ENCODE results near the gene ATG9B.
A peak's percentile ranks its signal among the peaks of the same experiment; 100 is the strongest.
"Not testable (repeated sequence)": the region's sequence is repeated elsewhere in the genome, so short reads cannot be mapped to it uniquely, and the experiment has no call there.

Gene ATG9B

DNA sequence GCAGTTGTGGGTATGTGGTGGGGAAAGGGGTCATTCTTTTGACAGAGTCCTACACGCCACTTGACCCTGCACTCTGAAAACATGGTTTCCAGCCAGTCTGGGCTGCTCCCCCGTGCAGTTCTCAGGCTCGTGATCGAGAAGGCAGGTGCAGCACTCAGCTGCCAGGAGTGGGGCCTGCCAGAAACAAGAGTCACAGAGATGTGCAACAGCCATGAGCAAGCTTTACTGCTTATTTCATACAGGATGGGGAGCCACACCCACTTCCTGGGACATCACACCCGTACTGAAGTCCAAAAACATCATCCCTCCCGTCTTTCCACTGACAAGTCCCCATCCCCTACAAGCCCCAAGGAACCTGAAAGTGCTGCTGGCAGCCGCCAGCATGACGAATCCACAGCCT lies 9.3 kb downstream of the ATG9B start:
- DNase-seq = no peak

DNA sequence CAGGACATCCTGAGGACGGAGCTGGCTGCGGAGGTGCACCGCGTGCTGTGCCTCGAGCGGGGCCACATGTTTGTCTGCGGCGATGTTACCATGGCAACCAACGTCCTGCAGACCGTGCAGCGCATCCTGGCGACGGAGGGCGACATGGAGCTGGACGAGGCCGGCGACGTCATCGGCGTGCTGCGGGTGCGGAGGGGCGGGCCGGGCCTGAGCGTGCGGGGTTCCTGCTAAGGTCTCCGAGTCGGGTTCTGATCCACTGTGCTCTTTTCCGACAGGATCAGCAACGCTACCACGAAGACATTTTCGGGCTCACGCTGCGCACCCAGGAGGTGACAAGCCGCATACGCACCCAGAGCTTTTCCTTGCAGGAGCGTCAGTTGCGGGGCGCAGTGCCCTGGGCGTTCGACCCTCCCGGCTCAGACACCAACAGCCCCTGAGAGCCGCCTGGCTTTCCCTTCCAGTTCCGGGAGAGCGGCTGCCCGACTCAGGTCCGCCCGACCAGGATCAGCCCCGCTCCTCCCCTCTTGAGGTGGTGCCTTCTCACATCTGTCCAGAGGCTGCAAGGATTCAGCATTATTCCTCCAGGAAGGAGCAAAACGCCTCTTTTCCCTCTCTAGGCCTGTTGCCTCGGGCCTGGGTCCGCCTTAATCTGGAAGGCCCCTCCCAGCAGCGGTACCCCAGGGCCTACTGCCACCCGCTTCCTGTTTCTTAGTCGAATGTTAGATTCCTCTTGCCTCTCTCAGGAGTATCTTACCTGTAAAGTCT lies 10.4 kb downstream of the ATG9B start:
- DNase-seq = peak; percentile 84

- no peak for DNase-seq
Measured at GRCh38 chr7:151013356-151013732, 10.9 kb downstream of the ATG9B start.

- peak; percentile 53 for DNase-seq
Measured at GRCh38 chr7:151012911-151013347, 11.4 kb downstream of the ATG9B start.

DNA sequence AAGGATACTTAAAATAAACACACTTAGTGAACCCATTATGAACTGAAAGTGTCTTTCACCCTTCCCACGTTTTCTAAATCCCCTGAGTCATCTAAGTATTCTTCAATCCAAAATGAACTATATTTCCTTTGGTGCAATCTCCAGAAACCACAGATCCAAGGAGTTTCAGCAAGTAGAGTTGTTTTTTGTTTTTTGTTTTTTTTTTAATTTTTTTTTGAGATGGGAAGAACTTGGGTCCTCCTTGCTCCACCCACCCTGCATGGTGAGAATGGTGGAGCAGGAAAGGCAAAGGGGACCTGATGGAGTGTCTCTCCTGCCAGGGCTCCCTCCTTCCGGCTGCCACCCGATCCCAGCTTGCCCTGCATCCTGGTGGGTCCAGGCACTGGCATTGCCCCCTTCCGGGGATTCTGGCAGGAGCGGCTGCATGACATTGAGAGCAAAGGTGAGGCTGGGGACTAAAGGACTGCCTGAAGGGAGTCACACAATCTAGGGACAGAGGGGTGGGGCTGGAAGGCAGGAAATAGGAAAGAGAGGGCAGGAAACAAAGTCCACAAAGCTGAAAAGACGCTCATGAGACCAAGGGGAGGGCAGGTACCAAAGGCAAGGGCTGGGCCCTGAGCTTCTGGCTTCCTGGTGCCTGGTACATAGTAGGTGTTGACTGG lies 12.1 kb downstream of the ATG9B start:
- DNase-seq = peak; percentile 17

- DNase-seq = not testable (repeated sequence)
Measured at GRCh38 chr7:151011616-151012015, 12.7 kb downstream of the ATG9B start.

- no peak for DNase-seq
Measured at GRCh38 chr7:151011097-151011409, 13.2 kb downstream of the ATG9B start.

- DNase-seq = peak; percentile 69
Measured at GRCh38 chr7:151010307-151011096, 13.8 kb downstream of the ATG9B start.

GRCh38 chr7:151010037-151010306 lies 14.3 kb downstream of the ATG9B start:
- DNase-seq = no peak

GRCh38 chr7:151009327-151010036 lies 14.8 kb downstream of the ATG9B start:
- DNase-seq = no peak

DNA sequence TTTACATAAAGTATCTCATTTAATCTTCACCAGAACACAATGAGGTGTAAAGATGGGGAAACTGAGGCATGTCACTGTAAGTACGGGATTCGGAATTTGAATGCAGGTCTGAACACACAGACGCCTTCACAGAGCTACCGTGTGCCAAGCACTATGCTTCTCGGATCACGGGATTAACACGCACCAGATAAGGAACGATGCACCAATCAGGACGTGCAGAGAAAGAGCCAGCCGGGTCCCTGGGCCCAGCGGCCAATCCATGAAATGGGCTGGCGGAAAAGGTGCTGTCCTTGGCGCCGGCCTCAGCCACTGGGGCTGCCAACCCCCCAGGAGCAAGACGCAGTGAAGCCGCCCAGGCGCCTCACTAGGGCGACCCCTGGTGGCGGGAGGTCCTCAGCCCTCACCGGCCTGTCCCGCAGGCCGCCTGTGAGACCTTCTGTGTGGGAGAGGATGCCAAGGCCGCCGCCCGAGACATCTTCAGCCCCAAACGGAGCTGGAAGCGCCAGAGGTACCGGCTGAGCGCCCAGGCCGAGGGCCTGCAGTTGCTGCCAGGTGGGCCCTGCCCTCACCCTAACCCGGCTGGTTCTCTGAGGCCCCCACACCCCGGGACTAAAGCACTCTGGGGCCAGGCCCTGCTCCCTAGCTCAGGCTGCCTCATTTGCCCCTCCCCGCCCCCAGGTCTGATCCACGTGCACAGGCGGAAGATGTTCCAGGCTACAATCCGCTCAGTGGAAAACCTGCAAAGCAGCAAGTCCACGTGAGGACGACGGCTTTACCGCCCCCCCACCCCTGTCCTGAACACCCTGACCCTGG lies 15.6 kb downstream of the ATG9B start:
- peak; percentile 59 for DNase-seq

DNA sequence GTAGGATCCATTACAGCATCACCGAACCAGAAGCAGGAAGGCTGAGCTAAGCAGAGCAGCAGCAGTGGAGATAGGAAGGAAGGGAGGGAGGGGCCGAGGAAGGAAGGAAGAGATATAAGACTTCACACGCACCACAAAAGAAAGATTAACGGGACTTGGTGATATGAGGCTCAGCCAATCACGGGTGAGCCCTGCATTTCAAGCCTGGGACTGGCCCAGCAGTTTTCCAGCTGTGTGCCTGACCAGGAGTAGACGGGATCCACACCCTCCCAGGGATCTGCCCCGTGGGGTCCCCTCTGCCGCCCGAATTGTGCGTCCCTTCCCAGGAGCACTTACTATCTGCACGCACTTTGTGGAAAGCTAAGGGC lies 16.2 kb downstream of the ATG9B start:
- no peak for DNase-seq

DNA sequence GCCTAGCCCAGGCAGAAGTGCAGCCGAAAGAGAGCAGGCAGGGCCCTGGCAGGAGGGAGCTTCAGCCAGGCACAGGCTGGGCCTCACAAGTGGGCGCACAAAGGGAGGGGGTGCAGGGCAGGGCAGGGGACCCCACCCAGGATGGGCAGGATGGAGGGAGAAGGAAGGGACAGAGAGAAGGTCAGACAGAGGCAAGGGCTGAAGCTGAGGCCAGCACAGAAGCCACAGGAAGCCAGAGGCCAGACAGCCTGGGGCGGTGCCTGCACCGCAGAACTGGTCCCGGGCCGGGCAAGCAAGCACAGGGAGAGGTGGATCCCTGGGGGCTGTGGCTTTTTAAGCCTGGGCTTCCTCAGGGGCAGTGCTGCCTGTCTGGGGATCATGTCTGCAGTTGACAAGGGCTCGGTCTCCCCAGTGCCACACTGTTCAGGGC lies 16.8 kb downstream of the ATG9B start:
- DNase-seq = no peak

DNA sequence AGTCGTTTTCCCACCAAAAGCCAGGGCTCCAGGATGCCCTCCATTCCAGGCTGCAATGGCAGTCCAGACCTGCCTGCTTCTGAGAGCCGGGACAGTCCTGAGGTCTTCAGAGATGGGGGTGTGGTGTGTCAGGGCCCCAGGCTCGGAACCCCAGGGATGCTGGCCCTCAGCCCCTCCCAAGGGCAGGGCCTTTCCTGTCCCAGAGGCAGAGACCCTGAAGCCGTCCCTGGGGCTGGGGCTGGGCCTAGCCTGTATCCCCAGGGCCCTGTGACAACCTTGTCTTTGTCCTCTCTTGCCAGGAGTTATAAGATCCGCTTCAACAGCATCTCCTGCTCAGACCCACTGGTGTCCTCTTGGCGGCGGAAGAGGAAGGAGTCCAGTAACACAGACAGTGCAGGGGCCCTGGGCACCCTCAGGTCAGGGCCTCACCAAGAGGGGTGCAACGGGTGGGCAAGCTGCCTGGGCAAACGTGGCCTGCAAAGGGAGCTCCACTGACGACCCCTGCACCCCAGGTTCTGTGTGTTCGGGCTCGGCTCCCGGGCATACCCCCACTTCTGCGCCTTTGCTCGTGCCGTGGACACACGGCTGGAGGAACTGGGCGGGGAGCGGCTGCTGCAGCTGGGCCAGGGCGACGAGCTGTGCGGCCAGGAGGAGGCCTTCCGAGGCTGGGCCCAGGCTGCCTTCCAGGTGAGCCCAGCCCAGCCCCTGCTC lies 17.5 kb downstream of the ATG9B start:
- DNase-seq = no peak

GRCh38 chr7:151005566-151005965 lies 18.7 kb downstream of the ATG9B start:
- no peak for DNase-seq

DNA sequence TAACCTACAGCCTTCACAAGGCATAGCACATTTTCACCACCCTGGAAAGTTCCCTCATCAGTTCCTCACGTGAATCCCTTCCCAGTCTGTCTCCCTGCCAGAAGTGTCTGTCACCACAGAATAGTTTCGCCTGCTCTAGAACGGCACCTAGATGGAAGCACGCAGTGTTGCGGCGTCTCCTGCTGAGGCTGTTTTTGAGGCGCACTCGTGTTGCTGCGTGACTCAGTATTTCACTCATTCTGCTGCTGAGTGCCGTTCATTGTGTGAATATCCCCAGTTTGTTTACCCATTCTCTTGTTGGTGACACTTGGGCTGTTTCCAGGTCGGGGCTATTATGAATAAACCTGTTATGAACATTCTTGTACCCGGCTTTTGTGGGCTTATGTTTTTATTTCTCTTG lies 20.7 kb downstream of the ATG9B start:
- DNase-seq = no peak

DNA sequence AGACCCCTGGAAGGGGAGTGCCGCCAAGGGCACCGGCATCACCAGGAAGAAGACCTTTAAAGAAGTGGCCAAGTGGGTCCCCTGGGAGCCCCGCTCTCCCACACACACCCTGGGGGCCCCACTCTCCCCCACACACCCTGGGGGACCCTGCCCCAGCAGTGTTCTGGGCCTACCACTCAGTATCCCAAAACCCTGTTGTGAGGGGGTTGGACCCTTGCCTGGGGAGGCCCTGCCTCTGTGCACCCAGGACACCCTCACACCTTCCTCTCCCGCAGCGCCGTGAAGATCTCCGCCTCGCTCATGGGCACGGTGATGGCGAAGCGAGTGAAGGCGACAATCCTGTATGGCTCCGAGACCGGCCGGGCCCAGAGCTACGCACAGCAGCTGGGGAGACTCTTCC lies 22.7 kb downstream of the ATG9B start:
- no peak for DNase-seq

GRCh38 chr7:151000897-151001495 lies 23.3 kb downstream of the ATG9B start:
- no peak for DNase-seq

DNA sequence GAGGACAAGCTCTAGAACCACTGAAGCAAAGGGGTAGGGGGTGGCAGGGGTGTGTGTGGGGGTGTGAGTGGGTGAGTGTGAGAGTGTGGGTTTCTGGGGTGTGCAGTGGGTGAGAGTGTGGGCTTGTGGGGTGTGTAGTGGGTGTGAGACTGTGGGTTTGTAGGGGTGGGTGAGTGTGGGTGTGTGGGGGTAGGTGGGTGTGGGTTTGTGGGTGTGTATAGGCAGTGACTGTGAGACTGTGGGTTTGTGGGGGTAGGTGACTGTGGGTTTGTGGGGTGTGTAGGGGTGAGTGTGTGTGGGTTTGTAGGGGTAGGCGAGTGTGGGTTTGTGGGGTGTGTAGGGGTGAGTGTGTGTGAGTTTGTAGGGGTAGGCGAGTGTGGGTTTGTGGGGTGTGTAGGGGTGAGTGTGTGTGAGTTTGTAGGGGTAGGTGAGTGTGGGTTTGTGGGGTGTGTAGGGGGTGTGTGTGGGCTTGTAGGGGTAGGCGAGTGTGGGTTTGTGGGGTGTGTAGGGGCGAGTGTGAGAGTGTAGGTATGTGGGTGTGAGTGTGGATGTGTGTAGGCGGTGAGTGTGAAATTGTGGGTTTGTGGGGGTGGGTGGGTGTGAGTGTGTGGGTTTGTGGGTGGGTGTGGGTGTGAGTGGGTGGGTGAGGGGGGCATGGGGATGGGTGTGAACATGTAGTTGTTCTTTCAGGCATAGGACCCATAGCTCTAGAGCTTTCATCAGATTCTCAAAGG lies 24.6 kb downstream of the ATG9B start:
- no peak for DNase-seq

DNA sequence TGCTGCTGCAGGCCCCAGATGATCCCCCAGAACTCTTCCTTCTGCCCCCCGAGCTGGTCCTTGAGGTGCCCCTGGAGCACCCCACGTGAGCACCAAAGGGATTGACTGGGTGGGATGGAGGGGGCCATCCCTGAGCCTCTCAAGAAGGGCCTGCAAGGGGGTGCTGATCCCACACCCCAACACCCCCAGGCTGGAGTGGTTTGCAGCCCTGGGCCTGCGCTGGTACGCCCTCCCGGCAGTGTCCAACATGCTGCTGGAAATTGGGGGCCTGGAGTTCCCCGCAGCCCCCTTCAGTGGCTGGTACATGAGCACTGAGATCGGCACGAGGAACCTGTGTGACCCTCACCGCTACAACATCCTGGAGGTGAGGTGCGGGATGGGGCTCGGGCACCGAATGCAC lies 25.3 kb downstream of the ATG9B start:
- DNase-seq = no peak

- DNase-seq = no peak
Measured at GRCh38 chr7:150998341-150998740, 26.0 kb downstream of the ATG9B start.
